ENCODE measurements around the gene ATP5F1B. TPM values are rescaled to one million over a fixed set of nuclear protein-coding genes. Genes with fewer than 3 reads are reported as not detected.

The ATP5F1B gene
- total and polyA plus RNA-seq, 2 of the 13 experiments (the other 11 are each of a cell fraction or from before 2014, with no cell fraction given) = 1,051 to 1,180 TPM

DNA sequence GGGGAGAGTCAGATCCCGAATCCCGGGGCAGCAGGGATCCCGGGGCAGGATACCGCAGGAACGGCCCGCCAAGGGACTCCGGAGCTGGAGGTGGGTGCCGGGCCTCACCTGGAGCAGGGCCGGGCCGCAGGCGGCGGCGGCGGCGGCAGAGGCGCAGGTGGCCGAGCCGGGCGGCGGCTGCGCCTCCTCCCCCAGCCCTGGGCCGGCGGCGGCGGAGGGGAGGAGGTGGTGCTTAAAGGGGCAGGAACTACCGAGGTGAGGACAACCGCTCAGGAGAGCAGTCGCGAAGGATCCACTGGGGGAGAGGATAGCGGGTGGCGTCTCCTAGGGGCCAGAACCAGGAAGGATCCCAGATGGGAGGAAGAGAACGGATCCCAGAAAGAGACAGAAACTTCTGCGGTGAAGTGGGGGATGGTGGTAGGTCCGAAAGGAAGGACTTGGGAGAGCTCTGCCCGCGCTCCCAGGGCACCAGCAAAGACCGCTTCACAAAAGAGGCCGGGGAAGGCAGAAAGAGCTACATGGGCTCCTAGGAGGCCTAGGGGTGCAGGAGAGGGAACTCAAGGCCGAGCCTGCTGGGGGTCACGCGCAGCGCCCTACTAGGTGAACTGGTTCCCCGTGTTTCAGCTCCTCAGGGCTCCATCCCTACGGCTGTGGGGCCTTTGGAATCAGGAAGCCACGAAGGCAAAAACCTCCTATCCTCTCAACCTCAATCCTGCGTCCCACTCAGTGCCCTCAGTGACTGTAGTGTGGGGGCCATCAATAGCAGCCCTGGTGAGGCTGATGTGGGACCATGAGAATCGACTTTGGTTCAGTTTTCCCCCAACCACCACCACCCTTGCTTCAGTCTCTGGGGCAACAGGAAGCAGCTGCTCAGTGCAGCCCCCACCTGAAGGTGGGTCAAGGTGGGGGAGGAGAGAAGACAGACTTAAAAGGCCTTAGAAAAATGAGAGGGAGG is 10.7 kb downstream of the ATP5F1B start (continued):
- TF ChIP-seq, protein P1, sequence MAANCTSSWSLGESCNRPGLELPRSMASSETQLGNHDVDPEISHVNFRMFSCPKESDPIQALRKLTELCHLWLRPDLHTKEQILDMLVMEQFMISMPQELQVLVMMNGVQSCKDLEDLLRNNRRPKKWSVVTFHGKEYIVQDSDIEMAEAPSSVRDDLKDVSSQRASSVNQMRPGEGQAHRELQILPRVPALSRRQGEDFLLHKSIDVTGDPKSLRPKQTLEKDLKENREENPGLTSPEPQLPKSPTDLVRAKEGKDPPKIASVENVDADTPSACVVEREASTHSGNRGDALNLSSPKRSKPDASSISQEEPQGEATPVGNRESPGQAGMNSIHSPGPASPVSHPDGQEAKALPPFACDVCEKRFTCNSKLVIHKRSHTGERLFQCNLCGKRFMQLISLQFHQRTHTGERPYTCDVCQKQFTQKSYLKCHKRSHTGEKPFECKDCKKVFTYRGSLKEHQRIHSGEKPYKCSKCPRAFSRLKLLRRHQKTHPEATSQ (CRISPR knock-in tag; IDR thresholded peaks at IDR 0.05; ENCODE audit: borderline replicate concordance) = no peak
- TF ChIP-seq ZSCAN12 (CRISPR knock-in tag; IDR thresholded peaks at IDR 0.05) (no peak), SKI (IDR thresholded peaks at IDR 0.05; ENCODE audit: partially characterized antibody) (no peak), CENPT (CRISPR knock-in tag; IDR thresholded peaks at IDR 0.05; ENCODE audit: low read depth) (no peak), DMAP1 (CRISPR knock-in tag; IDR thresholded peaks at IDR 0.05) (peak; percentile 8; the same call in 1 of the 2 replicates), TCF7 (IDR thresholded peaks at IDR 0.05; ENCODE audit: low read depth) (no peak), MED8 (CRISPR knock-in tag; IDR thresholded peaks at IDR 0.05; ENCODE audit: insufficient replicate concordance) (no peak), PAWR (CRISPR knock-in tag; IDR thresholded peaks at IDR 0.05; ENCODE audit: borderline replicate concordance) (no peak), MXI1 (IDR thresholded peaks at IDR 0.05; ENCODE audit: borderline replicate concordance, low read depth, low read length) (no peak), ZFY (CRISPR knock-in tag; IDR thresholded peaks at IDR 0.05) (peak; percentile 52; the same call in 1 of the 2 replicates), STAG1 (CRISPR knock-in tag; IDR thresholded peaks at IDR 0.05) (peak; percentile 18; the same call in 1 of the 2 replicates), RORA (CRISPR knock-in tag; IDR thresholded peaks at IDR 0.05) (no peak), RFX1 (IDR thresholded peaks at IDR 0.05) (no peak), SMC3 (IDR thresholded peaks at IDR 0.05; ENCODE audit: low read length) (no peak), SMAD3 (CRISPR knock-in tag; IDR thresholded peaks at IDR 0.05) (no peak), GATAD1 (CRISPR knock-in tag; IDR thresholded peaks at IDR 0.05) (no peak), ZNF382 (CRISPR knock-in tag; IDR thresholded peaks at IDR 0.05; ENCODE audit: borderline replicate concordance) (no peak), AGO2 (optimal IDR thresholded peaks at IDR 0.05; ENCODE audit: low read depth, low read length) (no peak), PCBP2 (optimal IDR thresholded peaks at IDR 0.05; ENCODE audit: low read depth, low read length, poor library complexity, severe bottlenecking) (no peak), SUZ12 (IDR thresholded peaks at IDR 0.05; ENCODE audit: low read depth, low read length) (no peak), STAT5B (CRISPR knock-in tag; IDR thresholded peaks at IDR 0.05) (no peak)
- TF ChIP-seq, protein P2, sequence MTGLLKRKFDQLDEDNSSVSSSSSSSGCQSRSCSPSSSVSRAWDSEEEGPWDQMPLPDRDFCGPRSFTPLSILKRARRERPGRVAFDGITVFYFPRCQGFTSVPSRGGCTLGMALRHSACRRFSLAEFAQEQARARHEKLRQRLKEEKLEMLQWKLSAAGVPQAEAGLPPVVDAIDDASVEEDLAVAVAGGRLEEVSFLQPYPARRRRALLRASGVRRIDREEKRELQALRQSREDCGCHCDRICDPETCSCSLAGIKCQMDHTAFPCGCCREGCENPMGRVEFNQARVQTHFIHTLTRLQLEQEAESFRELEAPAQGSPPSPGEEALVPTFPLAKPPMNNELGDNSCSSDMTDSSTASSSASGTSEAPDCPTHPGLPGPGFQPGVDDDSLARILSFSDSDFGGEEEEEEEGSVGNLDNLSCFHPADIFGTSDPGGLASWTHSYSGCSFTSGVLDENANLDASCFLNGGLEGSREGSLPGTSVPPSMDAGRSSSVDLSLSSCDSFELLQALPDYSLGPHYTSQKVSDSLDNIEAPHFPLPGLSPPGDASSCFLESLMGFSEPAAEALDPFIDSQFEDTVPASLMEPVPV (CRISPR knock-in tag; IDR thresholded peaks at IDR 0.05) = no peak
- TF ChIP-seq, protein P3, sequence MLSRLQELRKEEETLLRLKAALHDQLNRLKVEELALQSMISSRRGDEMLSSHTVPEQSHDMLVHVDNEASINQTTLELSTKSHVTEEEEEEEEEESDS (CRISPR knock-in tag; IDR thresholded peaks at IDR 0.05; ENCODE audit: borderline replicate concordance) = 0 out of 2 replicates have a peak, but pooled peaks have one; percentile 36
- TF ChIP-seq, protein P4, sequence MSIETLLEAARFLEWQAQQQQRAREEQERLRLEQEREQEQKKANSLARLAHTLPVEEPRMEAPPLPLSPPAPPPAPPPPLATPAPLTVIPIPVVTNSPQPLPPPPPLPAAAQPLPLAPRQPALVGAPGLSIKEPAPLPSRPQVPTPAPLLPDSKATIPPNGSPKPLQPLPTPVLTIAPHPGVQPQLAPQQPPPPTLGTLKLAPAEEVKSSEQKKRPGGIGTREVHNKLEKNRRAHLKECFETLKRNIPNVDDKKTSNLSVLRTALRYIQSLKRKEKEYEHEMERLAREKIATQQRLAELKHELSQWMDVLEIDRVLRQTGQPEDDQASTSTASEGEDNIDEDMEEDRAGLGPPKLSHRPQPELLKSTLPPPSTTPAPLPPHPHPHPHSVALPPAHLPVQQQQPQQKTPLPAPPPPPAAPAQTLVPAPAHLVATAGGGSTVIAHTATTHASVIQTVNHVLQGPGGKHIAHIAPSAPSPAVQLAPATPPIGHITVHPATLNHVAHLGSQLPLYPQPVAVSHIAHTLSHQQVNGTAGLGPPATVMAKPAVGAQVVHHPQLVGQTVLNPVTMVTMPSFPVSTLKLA (IDR thresholded peaks at IDR 0.05) = no peak
- TF ChIP-seq, protein P5, sequence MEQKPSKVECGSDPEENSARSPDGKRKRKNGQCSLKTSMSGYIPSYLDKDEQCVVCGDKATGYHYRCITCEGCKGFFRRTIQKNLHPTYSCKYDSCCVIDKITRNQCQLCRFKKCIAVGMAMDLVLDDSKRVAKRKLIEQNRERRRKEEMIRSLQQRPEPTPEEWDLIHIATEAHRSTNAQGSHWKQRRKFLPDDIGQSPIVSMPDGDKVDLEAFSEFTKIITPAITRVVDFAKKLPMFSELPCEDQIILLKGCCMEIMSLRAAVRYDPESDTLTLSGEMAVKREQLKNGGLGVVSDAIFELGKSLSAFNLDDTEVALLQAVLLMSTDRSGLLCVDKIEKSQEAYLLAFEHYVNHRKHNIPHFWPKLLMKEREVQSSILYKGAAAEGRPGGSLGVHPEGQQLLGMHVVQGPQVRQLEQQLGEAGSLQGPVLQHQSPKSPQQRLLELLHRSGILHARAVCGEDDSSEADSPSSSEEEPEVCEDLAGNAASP (CRISPR knock-in tag; IDR thresholded peaks at IDR 0.05; ENCODE audit: borderline replicate concordance) = no peak

Data from HepG2 (cell line).